NCI-H1694 (cell line): Measurements from ENCODE around the gene C2orf92.

Source experiments
- DNase-seq: peaks from one replicate; lab custom pipeline; 2025; lab: John Stamatoyannopoulos, UW

The C2orf92 gene

GRCh38 chr2:97745474-97746174 lies 76.1 kb downstream of the C2orf92 start:
- DNase-seq: no peak

DNA sequence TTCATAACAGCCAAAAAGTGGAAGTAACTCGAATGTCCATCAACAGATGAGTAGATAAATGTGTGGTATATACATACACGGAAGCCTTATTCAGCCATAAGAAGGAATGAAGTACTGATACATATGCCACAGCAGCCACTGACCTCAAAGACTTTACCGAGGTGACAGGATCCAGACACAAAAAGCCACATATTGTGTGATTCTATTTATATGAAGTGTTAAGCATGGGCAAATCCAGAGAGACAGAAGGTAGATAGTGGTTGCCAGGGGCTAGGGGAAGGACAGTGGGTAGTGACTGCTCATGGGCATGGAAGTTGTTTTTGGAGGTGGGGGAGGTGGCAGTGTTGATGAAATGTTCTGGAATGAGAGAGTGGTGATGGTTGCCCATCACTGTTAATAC lies 77.8 kb downstream of the C2orf92 start:
- DNase-seq: no peak

GRCh38 chr2:97747716-97748115 lies 78.2 kb downstream of the C2orf92 start:
- DNase-seq: peak; percentile 19

- DNase-seq: no peak
These were observed 80.1 kb downstream of the C2orf92 start for GRCh38 chr2:97749581-97749980.

- no peak for DNase-seq
These were observed 80.5 kb downstream of the C2orf92 start for GRCh38 chr2:97750017-97750416.

DNA sequence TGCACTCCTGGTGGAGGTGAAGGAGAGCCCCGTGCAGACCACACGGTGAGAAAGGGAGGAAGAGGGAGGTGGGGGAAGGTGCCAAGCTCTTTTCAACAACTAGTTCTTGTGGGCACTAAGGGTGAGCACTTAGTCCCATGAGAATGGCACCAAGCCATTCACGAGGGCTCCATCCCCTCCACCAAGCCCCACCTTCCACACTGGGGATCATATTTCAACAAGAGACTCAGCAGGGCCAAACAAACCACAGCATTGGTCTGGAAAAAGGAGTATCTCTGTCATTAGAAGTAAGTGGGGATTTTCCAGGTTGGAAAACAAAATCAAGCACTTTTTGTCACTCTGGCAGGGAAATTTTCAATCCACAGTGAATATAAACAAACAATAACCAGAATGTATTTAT lies 82.2 kb downstream of the C2orf92 start:
- no peak for DNase-seq
